Measurements from ENCODE around the gene NR2C2AP. TPM values are rescaled to one million over a fixed set of nuclear protein-coding genes. Genes with fewer than 3 reads are reported as not detected.

The NR2C2AP gene
- total RNA-seq, 4 donors from 2014 or later, result 13.5 to 21.3 (median 15.1) TPM

DNA sequence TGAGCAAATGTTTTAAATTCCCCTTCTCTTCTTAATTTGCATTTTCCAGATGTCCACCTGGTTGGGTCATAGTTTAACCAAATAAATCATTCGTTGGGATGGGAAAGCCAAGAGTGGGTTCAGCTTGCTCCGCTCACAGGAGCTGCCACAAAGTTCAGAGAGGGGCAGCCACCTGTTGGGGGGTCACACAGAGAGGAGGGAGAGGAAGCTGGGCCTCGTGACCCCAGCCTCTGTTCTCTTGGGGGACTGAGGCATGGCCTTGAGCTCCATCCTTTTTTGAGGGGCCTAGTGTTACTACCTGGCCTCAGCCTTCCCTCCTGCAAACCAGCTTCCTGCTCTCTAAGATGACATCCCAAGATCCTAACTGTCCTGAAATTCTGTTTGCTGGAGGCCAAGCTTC, 35.6 kb downstream of the NR2C2AP start:
- no peak for DNase-seq (ENCODE audit: low spot score in 2 of 2)
- Histone ChIP-seq H3K36me3 (peaks cover 0 to 11% (median 0%) of the 10 kb centered on the region in 3 donors), H3K27me3 (no peaks in the 10 kb centered on the region), H3K4me1 (peaks cover 0 to 17% (median 5%) of the 10 kb centered on the region in 4 donors), H3K27ac (no peak overlapping the region), H3K4me3 (no peak overlapping the region), H3K9me3 (no peaks in the 10 kb centered on the region)
- WGBS, 2 donors, result 72 to 77% methylated on average over 2 to 3 of the region's 3 CpGs
- TF ChIP-seq EP300 (IDR thresholded peaks at IDR 0.05) (no peak), POLR2A (IDR thresholded peaks at IDR 0.05) (no peak)
- TF ChIP-seq, protein P1, sequence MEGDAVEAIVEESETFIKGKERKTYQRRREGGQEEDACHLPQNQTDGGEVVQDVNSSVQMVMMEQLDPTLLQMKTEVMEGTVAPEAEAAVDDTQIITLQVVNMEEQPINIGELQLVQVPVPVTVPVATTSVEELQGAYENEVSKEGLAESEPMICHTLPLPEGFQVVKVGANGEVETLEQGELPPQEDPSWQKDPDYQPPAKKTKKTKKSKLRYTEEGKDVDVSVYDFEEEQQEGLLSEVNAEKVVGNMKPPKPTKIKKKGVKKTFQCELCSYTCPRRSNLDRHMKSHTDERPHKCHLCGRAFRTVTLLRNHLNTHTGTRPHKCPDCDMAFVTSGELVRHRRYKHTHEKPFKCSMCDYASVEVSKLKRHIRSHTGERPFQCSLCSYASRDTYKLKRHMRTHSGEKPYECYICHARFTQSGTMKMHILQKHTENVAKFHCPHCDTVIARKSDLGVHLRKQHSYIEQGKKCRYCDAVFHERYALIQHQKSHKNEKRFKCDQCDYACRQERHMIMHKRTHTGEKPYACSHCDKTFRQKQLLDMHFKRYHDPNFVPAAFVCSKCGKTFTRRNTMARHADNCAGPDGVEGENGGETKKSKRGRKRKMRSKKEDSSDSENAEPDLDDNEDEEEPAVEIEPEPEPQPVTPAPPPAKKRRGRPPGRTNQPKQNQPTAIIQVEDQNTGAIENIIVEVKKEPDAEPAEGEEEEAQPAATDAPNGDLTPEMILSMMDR (IDR thresholded peaks at IDR 0.05), result no peak

GRCh38 chr19:19165396-19165795, 37.8 kb downstream of the NR2C2AP start:
- H3K4me3 ChIP-seq, result no peak overlapping the region
- no peaks in the 10 kb centered on the region for H3K36me3 ChIP-seq
- 100% methylated on average over 1 of the region's 1 CpG for WGBS, 2 donors
- no peak for DNase-seq (ENCODE audit: low spot score in 2 of 2)
- no peaks in the 10 kb centered on the region for H3K9me3 ChIP-seq
- TF ChIP-seq, protein P1 (IDR thresholded peaks at IDR 0.05), result no peak
- no peak for TF ChIP-seq EP300 (IDR thresholded peaks at IDR 0.05)
- TF ChIP-seq POLR2A (IDR thresholded peaks at IDR 0.05), result no peak
- H3K27me3 ChIP-seq, result no peaks in the 10 kb centered on the region
- H3K4me1 ChIP-seq, result peaks cover 0 to 10% (median 4%) of the 10 kb centered on the region in 4 donors
- no peak overlapping the region for H3K27ac ChIP-seq

- DNase-seq (ENCODE audit: low spot score in 2 of 2), result no peak
- WGBS, 2 donors, result 85 to 88% methylated on average over 7 of the region's 7 CpGs
- Histone ChIP-seq H3K4me1 (no peaks in the 10 kb centered on the region), H3K36me3 (peaks cover 0 to 2% (median 0%) of the 10 kb centered on the region in 3 donors), H3K4me3 (no peak overlapping the region), H3K9me3 (no peaks in the 10 kb centered on the region), H3K27me3 (no peaks in the 10 kb centered on the region), H3K27ac (no peak overlapping the region)
- TF ChIP-seq, protein P1 (IDR thresholded peaks at IDR 0.05), result no peak
- no peak for TF ChIP-seq EP300 (IDR thresholded peaks at IDR 0.05)
- no peak for TF ChIP-seq POLR2A (IDR thresholded peaks at IDR 0.05)
Observed at GRCh38 chr19:19162495-19162894, 40.7 kb downstream of the NR2C2AP start.

DNA sequence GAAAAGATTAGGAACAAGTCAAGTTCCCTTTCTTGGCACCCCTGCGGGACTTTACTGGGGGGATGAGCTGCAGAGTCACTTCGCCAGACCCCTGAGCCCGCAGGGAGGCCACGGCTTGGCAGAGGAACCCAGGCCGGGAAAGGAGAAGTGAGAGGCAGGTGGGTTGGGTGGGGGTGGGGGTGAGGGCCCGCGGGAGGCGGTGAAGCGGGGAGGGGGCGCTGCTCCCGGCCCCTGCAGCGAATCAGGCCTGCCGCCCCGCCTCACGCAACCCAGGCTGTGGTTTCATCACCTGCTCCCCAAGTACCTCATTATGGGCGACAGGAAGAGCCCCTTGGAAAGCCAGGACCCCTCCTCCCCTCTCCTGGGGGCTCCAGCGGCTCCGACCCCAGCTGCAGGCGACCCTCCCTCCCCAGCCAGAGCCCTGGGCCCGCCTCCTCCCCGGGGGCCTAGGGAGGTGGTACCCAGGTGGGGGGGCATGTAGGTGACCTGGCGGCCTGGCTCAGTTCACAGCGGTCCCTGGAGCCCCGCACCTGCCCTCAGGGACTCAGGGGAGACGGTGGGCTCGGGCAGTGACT, 42.7 kb downstream of the NR2C2AP start:
- H3K27ac ChIP-seq, result no peak overlapping the region
- H3K9me3 ChIP-seq, result no peaks in the 10 kb centered on the region
- H3K27me3 ChIP-seq, result no peaks in the 10 kb centered on the region
- no peak for TF ChIP-seq POLR2A (IDR thresholded peaks at IDR 0.05)
- TF ChIP-seq EP300 (IDR thresholded peaks at IDR 0.05), result no peak
- TF ChIP-seq, protein P1 (IDR thresholded peaks at IDR 0.05), result no peak
- no peak for DNase-seq (ENCODE audit: low spot score in 2 of 2)
- H3K4me1 ChIP-seq, result no peaks in the 10 kb centered on the region
- H3K4me3 ChIP-seq, result no peak overlapping the region
- peaks cover 0 to 22% (median 0%) of the 10 kb centered on the region in 3 donors for H3K36me3 ChIP-seq
- 58 to 66% methylated on average over 11 to 22 of the region's 26 CpGs for WGBS, 2 donors

GRCh38 chr19:19159534-19159933, 43.7 kb downstream of the NR2C2AP start:
- Histone ChIP-seq H3K9me3 (no peaks in the 10 kb centered on the region), H3K36me3 (peaks cover 0 to 31% (median 0%) of the 10 kb centered on the region in 3 donors), H3K27ac (no peak overlapping the region), H3K27me3 (no peaks in the 10 kb centered on the region), H3K4me3 (no peak overlapping the region), H3K4me1 (no peaks in the 10 kb centered on the region)
- 89 to 94% methylated on average over 4 of the region's 4 CpGs for WGBS, 2 donors
- DNase-seq (ENCODE audit: low spot score in 2 of 2), result no peak
- TF ChIP-seq, protein P1 (IDR thresholded peaks at IDR 0.05), result no peak
- no peak for TF ChIP-seq POLR2A (IDR thresholded peaks at IDR 0.05)
- no peak for TF ChIP-seq EP300 (IDR thresholded peaks at IDR 0.05)

All from tibial nerve (tissue), 4 donors.